ENCODE data around the gene HGS.

HGS gene

DNA sequence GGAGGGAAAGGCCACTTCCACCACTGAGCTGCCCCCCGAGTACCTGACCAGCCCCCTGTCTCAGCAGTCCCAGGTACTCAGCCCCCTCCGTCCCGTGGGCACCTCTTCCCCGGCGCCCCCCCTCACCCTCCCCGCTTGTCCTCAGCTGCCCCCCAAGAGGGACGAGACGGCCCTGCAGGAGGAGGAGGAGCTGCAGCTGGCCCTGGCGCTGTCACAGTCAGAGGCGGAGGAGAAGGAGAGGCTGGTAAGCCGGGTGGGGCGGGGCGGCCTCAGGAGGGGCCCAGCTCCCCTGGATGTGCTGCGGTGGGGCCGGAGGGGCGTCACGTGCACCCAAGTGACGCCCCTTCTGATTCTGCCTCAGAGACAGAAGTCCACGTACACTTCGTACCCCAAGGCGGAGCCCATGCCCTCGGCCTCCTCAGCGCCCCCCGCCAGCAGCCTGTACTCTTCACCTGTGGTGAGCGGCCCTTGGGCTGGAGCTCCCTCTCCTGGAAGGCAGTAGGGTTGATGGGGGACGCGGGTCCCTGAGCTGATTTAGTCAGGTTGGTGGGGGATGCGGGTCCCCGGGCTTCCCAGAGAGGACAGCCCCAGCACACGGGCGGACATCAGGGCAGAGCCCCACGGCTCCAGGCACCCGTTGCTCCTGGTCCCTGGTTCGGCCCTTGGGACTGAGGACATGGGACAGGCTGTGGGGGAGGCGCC lies 9.8 kb downstream of the HGS start:
- Histone ChIP-seq H3K4me3 (replicated peaks; ENCODE audit: insufficient read depth, low read length) (no peak overlapping the region), H3K27ac (replicated peaks) (no peak overlapping the region), H3K27me3 (ENCODE audit: insufficient read depth, poor library complexity, severe bottlenecking) (no peaks in the 10 kb centered on the region)
- TF ChIP-seq GABPA (IDR thresholded peaks at IDR 0.05; ENCODE audit: low read depth), result no peak
- TF ChIP-seq POLR2AphosphoS5 (IDR thresholded peaks at IDR 0.05; ENCODE audit: low read depth), result 0 out of 2 replicates have a peak, but pooled peaks have one; percentile 23
- DNase-seq (ENCODE audit: low read depth in 1 of 2, low spot score in 1 of 2), result no peak

- Histone ChIP-seq H3K4me3 (replicated peaks; ENCODE audit: insufficient read depth, low read length) (no peak overlapping the region), H3K27me3 (ENCODE audit: insufficient read depth, poor library complexity, severe bottlenecking) (no peaks in the 10 kb centered on the region), H3K27ac (replicated peaks) (no peak overlapping the region)
- TF ChIP-seq CTCF (IDR thresholded peaks at IDR 0.05; ENCODE audit: insufficient read depth, low read length) (no peak), GABPA (IDR thresholded peaks at IDR 0.05; ENCODE audit: low read depth) (no peak), SPI1 (IDR thresholded peaks at IDR 0.05; ENCODE audit: borderline replicate concordance, low read depth) (no peak), POLR2AphosphoS5 (IDR thresholded peaks at IDR 0.05; ENCODE audit: low read depth) (no peak)
- TF ChIP-seq, protein P1, sequence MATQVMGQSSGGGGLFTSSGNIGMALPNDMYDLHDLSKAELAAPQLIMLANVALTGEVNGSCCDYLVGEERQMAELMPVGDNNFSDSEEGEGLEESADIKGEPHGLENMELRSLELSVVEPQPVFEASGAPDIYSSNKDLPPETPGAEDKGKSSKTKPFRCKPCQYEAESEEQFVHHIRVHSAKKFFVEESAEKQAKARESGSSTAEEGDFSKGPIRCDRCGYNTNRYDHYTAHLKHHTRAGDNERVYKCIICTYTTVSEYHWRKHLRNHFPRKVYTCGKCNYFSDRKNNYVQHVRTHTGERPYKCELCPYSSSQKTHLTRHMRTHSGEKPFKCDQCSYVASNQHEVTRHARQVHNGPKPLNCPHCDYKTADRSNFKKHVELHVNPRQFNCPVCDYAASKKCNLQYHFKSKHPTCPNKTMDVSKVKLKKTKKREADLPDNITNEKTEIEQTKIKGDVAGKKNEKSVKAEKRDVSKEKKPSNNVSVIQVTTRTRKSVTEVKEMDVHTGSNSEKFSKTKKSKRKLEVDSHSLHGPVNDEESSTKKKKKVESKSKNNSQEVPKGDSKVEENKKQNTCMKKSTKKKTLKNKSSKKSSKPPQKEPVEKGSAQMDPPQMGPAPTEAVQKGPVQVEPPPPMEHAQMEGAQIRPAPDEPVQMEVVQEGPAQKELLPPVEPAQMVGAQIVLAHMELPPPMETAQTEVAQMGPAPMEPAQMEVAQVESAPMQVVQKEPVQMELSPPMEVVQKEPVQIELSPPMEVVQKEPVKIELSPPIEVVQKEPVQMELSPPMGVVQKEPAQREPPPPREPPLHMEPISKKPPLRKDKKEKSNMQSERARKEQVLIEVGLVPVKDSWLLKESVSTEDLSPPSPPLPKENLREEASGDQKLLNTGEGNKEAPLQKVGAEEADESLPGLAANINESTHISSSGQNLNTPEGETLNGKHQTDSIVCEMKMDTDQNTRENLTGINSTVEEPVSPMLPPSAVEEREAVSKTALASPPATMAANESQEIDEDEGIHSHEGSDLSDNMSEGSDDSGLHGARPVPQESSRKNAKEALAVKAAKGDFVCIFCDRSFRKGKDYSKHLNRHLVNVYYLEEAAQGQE (IDR thresholded peaks at IDR 0.05; ENCODE audit: insufficient replicate concordance, low read depth), result no peak
- no peak for DNase-seq (ENCODE audit: low read depth in 1 of 2, low spot score in 1 of 2)
Measured at GRCh38 chr17:81694810-81695209, 11.0 kb downstream of the HGS start.

DNA sequence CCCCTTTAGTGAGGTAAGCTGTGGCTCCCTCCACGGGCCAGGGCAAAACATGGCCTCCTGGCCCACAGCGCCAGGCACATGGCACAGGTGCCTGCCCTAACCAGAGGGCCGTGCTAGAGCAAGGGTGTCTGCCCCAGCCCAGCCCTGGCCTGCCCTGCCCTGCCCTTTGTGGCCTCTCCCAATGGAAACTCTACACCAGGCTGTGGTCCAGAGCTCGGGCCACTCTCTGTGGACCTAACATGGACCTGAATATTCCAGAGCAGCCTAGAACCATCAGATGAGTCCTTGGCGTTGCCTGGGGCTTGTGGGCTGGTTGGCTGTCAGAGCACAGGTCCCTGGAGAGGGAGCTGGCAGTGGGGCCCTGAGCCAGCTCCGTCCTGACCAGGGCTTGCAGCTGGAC lies 11.4 kb downstream of the HGS start:
- Histone ChIP-seq H3K27me3 (ENCODE audit: insufficient read depth, poor library complexity, severe bottlenecking) (no peaks in the 10 kb centered on the region), H3K4me3 (replicated peaks; ENCODE audit: insufficient read depth, low read length) (no peak overlapping the region), H3K27ac (replicated peaks) (no peak overlapping the region)
- DNase-seq (ENCODE audit: low read depth in 1 of 2, low spot score in 1 of 2), result no peak
- TF ChIP-seq, protein P1 (IDR thresholded peaks at IDR 0.05; ENCODE audit: insufficient replicate concordance, low read depth), result no peak
- no peak for TF ChIP-seq CTCF (IDR thresholded peaks at IDR 0.05; ENCODE audit: insufficient read depth, low read length)
- no peak for TF ChIP-seq GABPA (IDR thresholded peaks at IDR 0.05; ENCODE audit: low read depth)
- no peak for TF ChIP-seq POLR2AphosphoS5 (IDR thresholded peaks at IDR 0.05; ENCODE audit: low read depth)
- no peak for TF ChIP-seq SPI1 (IDR thresholded peaks at IDR 0.05; ENCODE audit: borderline replicate concordance, low read depth)

DNA sequence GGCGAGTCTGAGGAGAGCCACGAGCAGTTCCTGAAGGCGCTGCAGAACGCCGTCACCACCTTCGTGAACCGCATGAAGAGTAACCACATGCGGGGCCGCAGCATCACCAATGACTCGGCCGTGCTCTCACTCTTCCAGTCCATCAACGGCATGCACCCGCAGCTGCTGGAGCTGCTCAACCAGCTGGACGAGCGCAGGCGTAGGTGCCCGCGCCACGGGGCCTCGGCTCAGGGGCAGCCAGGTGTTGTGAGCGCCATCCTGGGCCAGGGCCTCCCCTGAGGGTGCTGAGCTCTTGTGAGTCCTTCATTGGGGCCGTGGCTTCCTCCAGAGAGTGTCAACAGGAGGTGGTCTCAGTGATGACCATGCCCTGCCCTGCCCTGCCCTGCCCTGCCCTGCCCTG lies 12.0 kb downstream of the HGS start:
- H3K27me3 ChIP-seq (ENCODE audit: insufficient read depth, poor library complexity, severe bottlenecking), result no peaks in the 10 kb centered on the region
- H3K4me3 ChIP-seq (replicated peaks; ENCODE audit: insufficient read depth, low read length), result no peak overlapping the region
- no peak overlapping the region for H3K27ac ChIP-seq (replicated peaks)
- no peak for DNase-seq (ENCODE audit: low read depth in 1 of 2, low spot score in 1 of 2)
- TF ChIP-seq POLR2AphosphoS5 (IDR thresholded peaks at IDR 0.05; ENCODE audit: low read depth) (no peak; the same call in 1 of the 2 replicates), GABPA (IDR thresholded peaks at IDR 0.05; ENCODE audit: low read depth) (no peak), CTCF (IDR thresholded peaks at IDR 0.05; ENCODE audit: insufficient read depth, low read length) (no peak), SPI1 (IDR thresholded peaks at IDR 0.05; ENCODE audit: borderline replicate concordance, low read depth) (no peak)
- TF ChIP-seq, protein P1 (IDR thresholded peaks at IDR 0.05; ENCODE audit: insufficient replicate concordance, low read depth), result no peak
